Lower leg skin (tissue), 3 donors: ENCODE results near the gene ARHGAP20.

Experiments used
- CTCF ChIP-seq, 3 donors: fragments of 450-650 bp; IDR thresholded peaks; one replicate each; pipeline ENCODE4 v1.5.1; 2016; ENCODE audit warnings: antibody characterized with exemption in 3 of 3, mild to moderate bottlenecking in 3 of 3, moderate library complexity in 2 of 3
- POLR2A ChIP-seq, 2 donors: fragments of 450-650 bp; IDR thresholded peaks; one replicate each; pipeline ENCODE4 v1.6.1; 2016 to 2017; ENCODE audit warnings: antibody characterized with exemption in 2 of 2, mild to moderate bottlenecking in 1 of 2, moderate library complexity in 1 of 2

GRCh38 chr11:110713449-110713776, 1.2 kb upstream of the ARHGAP20 start:
- TF ChIP-seq CTCF (IDR thresholded peaks at IDR 0.05) = no peak
- no peak for TF ChIP-seq POLR2A (IDR thresholded peaks at IDR 0.05)
